ENCODE measurements around the gene MRC1.

DNA sequence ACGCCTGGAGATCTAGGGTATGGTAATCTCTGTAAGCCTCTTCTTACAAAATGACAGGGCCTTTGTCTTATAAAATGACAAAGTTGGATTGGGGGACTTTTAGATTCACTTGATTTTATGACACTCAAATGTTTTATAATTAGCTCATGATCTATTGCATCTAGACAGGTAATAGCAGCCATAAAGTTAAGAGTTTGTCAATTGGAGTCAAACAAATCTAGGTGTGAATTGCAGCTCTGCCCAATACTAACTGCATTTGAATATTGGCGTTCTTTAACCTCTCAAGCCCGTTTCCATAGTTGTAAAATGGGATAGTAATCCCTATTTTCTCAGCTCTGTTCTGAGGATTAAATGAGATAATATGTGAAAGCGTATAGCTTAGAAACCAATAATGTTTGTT, 14.1 kb upstream of the MRC1 start:
- TF ChIP-seq, protein P1, sequence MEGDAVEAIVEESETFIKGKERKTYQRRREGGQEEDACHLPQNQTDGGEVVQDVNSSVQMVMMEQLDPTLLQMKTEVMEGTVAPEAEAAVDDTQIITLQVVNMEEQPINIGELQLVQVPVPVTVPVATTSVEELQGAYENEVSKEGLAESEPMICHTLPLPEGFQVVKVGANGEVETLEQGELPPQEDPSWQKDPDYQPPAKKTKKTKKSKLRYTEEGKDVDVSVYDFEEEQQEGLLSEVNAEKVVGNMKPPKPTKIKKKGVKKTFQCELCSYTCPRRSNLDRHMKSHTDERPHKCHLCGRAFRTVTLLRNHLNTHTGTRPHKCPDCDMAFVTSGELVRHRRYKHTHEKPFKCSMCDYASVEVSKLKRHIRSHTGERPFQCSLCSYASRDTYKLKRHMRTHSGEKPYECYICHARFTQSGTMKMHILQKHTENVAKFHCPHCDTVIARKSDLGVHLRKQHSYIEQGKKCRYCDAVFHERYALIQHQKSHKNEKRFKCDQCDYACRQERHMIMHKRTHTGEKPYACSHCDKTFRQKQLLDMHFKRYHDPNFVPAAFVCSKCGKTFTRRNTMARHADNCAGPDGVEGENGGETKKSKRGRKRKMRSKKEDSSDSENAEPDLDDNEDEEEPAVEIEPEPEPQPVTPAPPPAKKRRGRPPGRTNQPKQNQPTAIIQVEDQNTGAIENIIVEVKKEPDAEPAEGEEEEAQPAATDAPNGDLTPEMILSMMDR (IDR thresholded peaks at IDR 0.05; ENCODE audit: borderline replicate concordance, extremely low read depth, low read length, poor library complexity, severe bottlenecking) = no peak
- TF ChIP-seq EZH2 (IDR thresholded peaks at IDR 0.05; ENCODE audit: borderline replicate concordance, low read depth, low read length, severe bottlenecking) = no peak
